GM19455 (cell line): ENCODE results near the gene EXD2.

Experiments used
- ATAC-seq: cut with Tn5 transposase; IDR thresholded peaks from one replicate; pipeline ENCODE4 v1.9.1; 2021; ENCODE audit not compliant: unreplicated experiment

The EXD2 gene

DNA sequence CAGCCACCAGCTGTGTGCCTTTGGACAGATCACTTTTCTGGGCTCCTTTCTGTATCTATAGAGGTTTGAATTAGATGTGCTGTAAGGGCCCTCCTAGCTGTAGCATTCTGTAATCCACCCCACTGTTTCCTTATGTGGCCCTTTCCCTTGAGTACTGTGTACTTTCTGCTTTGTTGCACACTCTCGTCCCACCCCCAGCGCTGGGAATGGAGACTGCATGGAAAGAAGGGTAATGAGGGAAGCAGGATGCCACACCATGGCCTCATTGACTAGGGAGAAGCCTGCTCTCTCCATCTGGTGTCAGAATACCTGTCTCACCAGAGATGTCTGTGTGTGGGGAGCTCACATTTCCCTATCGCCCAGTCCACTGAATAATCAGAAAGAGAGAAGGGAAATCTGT is 55.0 kb downstream of the EXD2 start:
- ATAC-seq: no peak

DNA sequence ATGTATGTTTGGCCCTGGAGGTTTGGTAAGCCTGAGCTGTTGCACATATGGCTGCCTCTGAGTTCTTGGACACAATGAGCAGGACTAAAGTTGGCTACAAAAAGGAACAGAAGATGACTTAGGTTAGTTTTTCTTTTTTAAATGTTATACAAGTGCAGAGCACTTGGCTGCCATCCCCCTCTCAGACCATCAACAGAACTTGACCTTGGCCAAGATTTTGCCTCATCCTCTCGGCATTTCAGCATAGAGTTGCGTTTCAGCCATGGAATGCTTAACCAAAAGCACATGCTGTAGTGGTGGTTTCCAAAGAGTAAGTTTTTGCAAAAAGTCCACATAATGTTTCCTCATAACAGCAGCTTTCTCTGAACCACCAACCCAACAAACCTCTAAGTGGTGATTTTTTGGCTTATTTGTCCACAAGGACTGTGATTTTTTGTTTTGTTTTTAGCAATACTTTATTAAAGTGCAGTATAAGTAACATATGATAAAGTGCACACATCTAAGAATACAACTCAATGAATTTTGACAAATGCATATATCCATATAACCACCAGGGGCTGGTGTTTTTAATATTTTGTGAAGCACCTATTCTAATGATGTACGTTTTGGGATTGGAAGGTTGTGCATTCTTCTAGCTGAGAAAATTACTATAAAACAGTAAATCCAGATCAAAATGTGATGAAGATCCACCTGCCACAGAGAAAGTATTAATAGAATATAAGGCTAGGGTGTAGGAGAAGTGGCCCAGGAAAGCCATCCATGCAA is 56.6 kb downstream of the EXD2 start:
- ATAC-seq: no peak

GRCh38 chr14:69249603-69250002 is 58.3 kb downstream of the EXD2 start:
- ATAC-seq: no peak

DNA sequence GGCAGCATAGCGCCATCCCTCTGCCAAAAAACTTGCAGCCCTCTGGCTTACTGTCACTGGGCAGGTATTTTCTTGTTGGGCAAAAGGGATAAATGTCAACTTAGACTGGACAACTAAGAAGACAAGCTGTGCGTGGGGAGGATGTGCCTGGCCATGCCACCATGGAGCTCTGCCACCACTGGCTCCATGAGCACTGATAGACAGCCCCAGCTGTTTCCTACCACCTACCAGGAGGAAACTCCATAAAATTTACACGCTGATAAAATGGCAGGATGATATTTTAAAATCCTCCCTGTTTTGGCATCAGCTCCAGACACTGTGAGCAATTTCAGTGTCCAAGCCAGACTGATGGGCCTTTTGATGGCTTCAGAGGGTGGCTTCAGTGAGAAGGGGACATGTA is 61.6 kb downstream of the EXD2 start:
- no peak for ATAC-seq

DNA sequence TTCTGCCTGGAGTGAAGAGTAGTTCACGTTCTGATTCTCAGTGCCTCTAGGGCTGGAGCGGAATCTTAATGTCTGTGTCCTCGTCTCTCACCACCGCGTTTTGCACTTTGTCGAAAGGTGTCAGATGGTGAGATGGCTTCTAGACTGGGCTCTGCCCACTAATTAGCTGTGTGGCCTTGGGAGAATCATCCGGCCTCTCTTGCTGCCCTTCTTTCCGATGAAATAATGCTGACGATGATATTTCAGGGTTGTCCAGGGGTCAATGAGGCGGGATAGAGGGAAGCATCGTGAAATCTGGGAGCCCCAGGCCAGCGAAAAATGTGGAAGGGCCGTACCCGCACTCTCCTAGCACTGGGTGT is 67.8 kb downstream of the EXD2 start:
- no peak for ATAC-seq

GRCh38 chr14:69259527-69260189 is 68.4 kb downstream of the EXD2 start, which contains the start of gene GALNT16:
Gene GALNT16, plus strand, starts transcription at chr14:69260158. Its CDS starts 133 bp downstream, at chr14:69260291.
- no peak for ATAC-seq

GRCh38 chr14:69260190-69260860 is 69.0 kb downstream of the EXD2 start:
- ATAC-seq: no peak

DNA sequence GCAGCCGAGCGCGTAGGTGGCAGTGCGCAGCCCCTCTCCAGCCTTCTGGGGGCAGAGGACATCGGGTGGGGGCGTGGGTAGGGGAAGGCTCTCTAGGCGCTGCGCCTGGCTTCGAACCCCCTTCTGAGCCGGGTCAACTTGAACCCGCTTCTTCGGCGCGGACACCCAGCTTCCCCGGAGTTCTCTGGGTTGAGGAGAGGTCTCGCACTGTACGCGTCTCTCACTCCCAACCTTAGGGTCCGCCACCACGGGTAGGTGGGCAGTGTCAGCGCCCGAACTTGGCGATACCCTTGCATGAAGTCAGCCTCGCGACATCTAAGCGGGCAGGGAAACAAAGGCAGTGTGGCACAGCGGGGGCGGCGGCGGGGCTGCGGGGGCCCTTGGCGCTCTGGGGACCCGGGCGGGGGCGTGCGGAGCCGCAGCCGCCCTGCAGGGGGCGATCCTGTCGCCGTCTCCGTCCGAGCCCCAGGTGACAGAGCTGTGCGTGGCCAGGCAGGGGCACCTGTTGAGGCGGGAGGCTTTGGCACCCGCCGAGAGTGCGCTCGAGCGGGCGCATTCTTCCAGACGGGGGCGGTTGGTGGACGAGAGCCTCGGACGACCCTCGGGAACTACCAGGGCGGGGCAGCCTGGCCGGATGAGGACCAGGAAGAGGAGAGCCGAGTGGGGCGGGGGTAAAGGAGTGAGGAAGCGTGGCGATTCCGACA is 69.7 kb downstream of the EXD2 start:
- no peak for ATAC-seq

- ATAC-seq: no peak
These were observed 70.5 kb downstream of the EXD2 start for GRCh38 chr14:69261761-69262331.

- ATAC-seq: no peak
These were observed 71.2 kb downstream of the EXD2 start for GRCh38 chr14:69262516-69262915.

GRCh38 chr14:69263364-69263763 is 72.1 kb downstream of the EXD2 start:
- no peak for ATAC-seq

- ATAC-seq: no peak
These were observed 72.5 kb downstream of the EXD2 start for GRCh38 chr14:69263771-69264170.

DNA sequence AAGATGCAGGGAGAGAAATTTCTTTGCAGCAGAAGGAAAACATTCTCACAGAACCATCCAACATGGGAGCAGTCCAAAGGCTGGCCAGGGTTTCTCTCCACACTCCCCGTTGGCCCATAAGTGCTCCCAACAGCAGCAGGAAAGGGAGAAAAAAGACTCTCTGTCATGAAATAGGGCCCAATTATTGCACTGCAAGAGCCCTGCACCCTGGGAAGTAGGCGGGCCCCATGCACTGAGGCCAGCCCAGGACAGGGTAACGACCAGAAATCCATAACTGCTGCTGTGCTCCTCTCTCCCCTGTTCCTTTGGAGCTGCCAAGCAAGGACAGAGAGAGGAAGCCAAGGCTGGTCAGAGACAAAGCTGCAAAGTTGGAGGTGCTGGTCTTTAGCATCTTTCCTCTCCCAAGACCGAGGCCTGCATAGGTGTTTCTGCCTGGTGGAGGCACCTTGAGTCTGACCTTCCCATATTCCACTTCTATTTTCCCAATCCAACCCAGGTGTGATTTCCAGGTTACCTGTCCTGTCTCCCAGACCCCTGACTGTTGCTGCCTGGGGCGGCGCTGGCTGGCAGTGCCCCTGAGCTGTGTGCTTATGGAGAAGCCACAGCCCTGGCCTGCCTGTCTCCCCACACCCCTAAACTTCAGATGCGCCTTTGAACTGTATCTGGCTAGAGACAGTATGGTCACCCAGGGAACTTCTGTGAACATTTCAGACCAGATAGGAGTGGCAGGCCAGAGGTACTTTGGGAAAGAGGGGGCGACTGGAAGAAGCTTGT is 75.5 kb downstream of the EXD2 start:
- no peak for ATAC-seq

GRCh38 chr14:69267492-69267891 is 76.2 kb downstream of the EXD2 start:
- no peak for ATAC-seq

GRCh38 chr14:69268223-69268622 is 76.9 kb downstream of the EXD2 start:
- no peak for ATAC-seq

- no peak for ATAC-seq
These were observed 77.5 kb downstream of the EXD2 start for GRCh38 chr14:69268763-69269162.

DNA sequence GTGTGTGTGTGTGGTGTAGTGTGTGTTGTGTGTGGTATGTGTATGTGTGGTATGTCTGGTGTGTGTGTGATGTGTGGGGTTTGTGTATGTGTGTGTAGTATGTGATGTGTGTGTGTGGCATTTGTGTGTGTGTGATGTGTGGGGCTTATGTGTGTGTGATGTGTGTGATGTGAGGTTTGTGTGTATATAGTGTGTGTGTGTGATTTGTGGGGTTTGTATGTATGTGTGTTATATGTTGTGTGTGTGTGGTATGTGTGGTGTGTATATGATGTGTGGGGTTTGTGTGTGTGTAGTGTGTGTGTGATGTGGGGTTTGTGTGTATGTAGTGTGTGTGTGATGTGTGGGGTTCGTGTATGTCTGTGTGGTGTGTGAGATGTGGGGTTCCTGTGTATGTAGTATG is 78.1 kb downstream of the EXD2 start:
- ATAC-seq: no peak

DNA sequence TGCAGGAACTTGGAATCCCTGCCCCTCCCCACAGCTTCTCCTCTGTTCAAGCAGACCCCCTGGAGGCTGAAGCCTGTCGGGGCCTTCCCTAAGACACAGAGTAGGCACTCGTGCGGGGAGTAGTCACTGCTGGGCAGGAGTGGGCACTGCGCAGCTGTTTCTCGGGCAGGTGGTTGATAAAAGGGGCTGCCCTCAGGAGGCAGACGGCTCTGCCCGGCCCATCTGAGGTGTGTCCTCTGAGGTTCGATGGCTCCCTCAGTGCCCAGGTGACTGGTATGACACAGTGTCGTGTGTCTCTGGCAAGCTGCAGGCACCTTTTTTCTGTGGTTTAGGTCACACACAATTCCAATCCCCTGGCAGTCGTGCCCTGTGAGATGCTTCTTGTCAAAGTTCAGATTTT is 78.8 kb downstream of the EXD2 start:
- ATAC-seq: no peak

GRCh38 chr14:69270795-69271708 is 79.8 kb downstream of the EXD2 start:
- ATAC-seq: no peak
